ENCODE data around the gene DHX16.
"Not testable (repeated sequence)": the region's sequence is repeated elsewhere in the genome, so short reads cannot be mapped to it uniquely, and the experiment has no call there.

The DHX16 gene

GRCh38 chr6:30678964-30679726 lies 6.3 kb upstream of the DHX16 start:
- DNase-seq (ENCODE audit: low spot score), result peak; percentile 90

- no peak for DNase-seq (ENCODE audit: low spot score)
Measured at GRCh38 chr6:30676660-30677285, 4.0 kb upstream of the DHX16 start.

- DNase-seq (ENCODE audit: low spot score), result no peak
Measured at GRCh38 chr6:30670760-30671527, 1.9 kb downstream of the DHX16 start.

- DNase-seq (ENCODE audit: low spot score), result not testable (repeated sequence)
Measured at GRCh38 chr6:30666300-30666699, 6.5 kb downstream of the DHX16 start.

GRCh38 chr6:30664994-30665767 lies 7.6 kb downstream of the DHX16 start:
- DNase-seq (ENCODE audit: low spot score), result no peak

GRCh38 chr6:30657922-30658321 lies 14.9 kb downstream of the DHX16 start:
- DNase-seq (ENCODE audit: low spot score), result not testable (repeated sequence)

GRCh38 chr6:30657454-30657853 lies 15.4 kb downstream of the DHX16 start:
- DNase-seq (ENCODE audit: low spot score), result no peak

GRCh38 chr6:30656513-30656912 lies 16.3 kb downstream of the DHX16 start:
- no peak for DNase-seq (ENCODE audit: low spot score)

GRCh38 chr6:30655743-30656094 lies 17.1 kb downstream of the DHX16 start:
- DNase-seq (ENCODE audit: low spot score), result no peak

- no peak for DNase-seq (ENCODE audit: low spot score)
Measured at GRCh38 chr6:30654798-30655742, 17.7 kb downstream of the DHX16 start.

- no peak for DNase-seq (ENCODE audit: low spot score)
Measured at GRCh38 chr6:30651143-30651542, 21.7 kb downstream of the DHX16 start.

GRCh38 chr6:30647242-30648116 lies 25.3 kb downstream of the DHX16 start:
- no peak for DNase-seq (ENCODE audit: low spot score)

GRCh38 chr6:30646450-30647241 lies 26.2 kb downstream of the DHX16 start, which contains the start of gene C6orf136:
C6orf136 (plus strand) TSS chr6:30647133; CDS start chr6:30647232, 99 bp downstream.
- peak; percentile 94 for DNase-seq (ENCODE audit: low spot score)

GRCh38 chr6:30645989-30646388 lies 26.8 kb downstream of the DHX16 start:
- DNase-seq (ENCODE audit: low spot score), result no peak

- no peak for DNase-seq (ENCODE audit: low spot score)
Measured at GRCh38 chr6:30644769-30645168, 28.0 kb downstream of the DHX16 start.

- DNase-seq (ENCODE audit: low spot score), result no peak
Measured at GRCh38 chr6:30643656-30644055, 29.1 kb downstream of the DHX16 start.

GRCh38 chr6:30641048-30641447 lies 31.8 kb downstream of the DHX16 start:
- no peak for DNase-seq (ENCODE audit: low spot score)

GRCh38 chr6:30640481-30640880 lies 32.3 kb downstream of the DHX16 start:
- DNase-seq (ENCODE audit: low spot score), result no peak

- no peak for DNase-seq (ENCODE audit: low spot score)
Measured at GRCh38 chr6:30635834-30636233, 37.0 kb downstream of the DHX16 start.
